Cerebellar nuclear complex (tissue), 1 donor: ENCODE data around the gene SAP30BP.

Experiments
- DNase-seq, 2 experiments: peaks; one replicate each; lab custom pipeline; 2025; lab: John Stamatoyannopoulos, UW

SAP30BP gene

GRCh38 chr17:75647061-75647460, 20.1 kb upstream of the SAP30BP start:
- no peak for DNase-seq

- DNase-seq = no peak
These were observed 19.2 kb upstream of the SAP30BP start for GRCh38 chr17:75647921-75648320.

GRCh38 chr17:75649687-75650086, 17.5 kb upstream of the SAP30BP start:
- no peak for DNase-seq

GRCh38 chr17:75650874-75651273, 16.3 kb upstream of the SAP30BP start:
- no peak for DNase-seq

- DNase-seq = no peak
These were observed 14.8 kb upstream of the SAP30BP start for GRCh38 chr17:75652341-75652740.

- DNase-seq = no peak
These were observed 14.1 kb upstream of the SAP30BP start for GRCh38 chr17:75652934-75653549.

GRCh38 chr17:75654176-75654575, 13.0 kb upstream of the SAP30BP start:
- DNase-seq = no peak

- no peak for DNase-seq
These were observed 8.9 kb upstream of the SAP30BP start for GRCh38 chr17:75658237-75658636.

- no peak for DNase-seq
These were observed 5.6 kb upstream of the SAP30BP start for GRCh38 chr17:75661531-75661930.

- DNase-seq = no peak
These were observed 4.6 kb upstream of the SAP30BP start for GRCh38 chr17:75662511-75662910.

GRCh38 chr17:75664099-75664549, 3.0 kb upstream of the SAP30BP start:
- DNase-seq = no peak

GRCh38 chr17:75665981-75666380, 1.2 kb upstream of the SAP30BP start:
- DNase-seq = no peak

- no peak for DNase-seq
These were observed 687 bp downstream of the SAP30BP start for GRCh38 chr17:75667825-75668224.

GRCh38 chr17:75668489-75668888, 1.4 kb downstream of the SAP30BP start:
- no peak for DNase-seq

- DNase-seq = no peak
These were observed 3.7 kb downstream of the SAP30BP start for GRCh38 chr17:75670868-75671267.

- no peak for DNase-seq
These were observed 4.9 kb downstream of the SAP30BP start for GRCh38 chr17:75672011-75672410.

- no peak for DNase-seq
These were observed 6.3 kb downstream of the SAP30BP start for GRCh38 chr17:75673487-75673886.

- DNase-seq = no peak
These were observed 9.3 kb downstream of the SAP30BP start for GRCh38 chr17:75676461-75676860.

- no peak for DNase-seq
These were observed 12.6 kb downstream of the SAP30BP start for GRCh38 chr17:75679706-75680211.

GRCh38 chr17:75680431-75680830, 13.3 kb downstream of the SAP30BP start:
- no peak for DNase-seq

- DNase-seq = no peak
These were observed 14.2 kb downstream of the SAP30BP start for GRCh38 chr17:75681289-75681688.

GRCh38 chr17:75683583-75683982, 16.4 kb downstream of the SAP30BP start:
- DNase-seq = no peak

- no peak for DNase-seq
These were observed 17.1 kb downstream of the SAP30BP start for GRCh38 chr17:75684249-75684648.

GRCh38 chr17:75684924-75685323, 17.8 kb downstream of the SAP30BP start:
- no peak for DNase-seq
